ENCODE measurements around the gene FAM117B.

- TF ChIP-seq CTCF (IDR thresholded peaks at IDR 0.05; ENCODE audit: borderline replicate concordance, extremely low read depth, low read length, poor library complexity, severe bottlenecking) (no peak), EZH2 (IDR thresholded peaks at IDR 0.05; ENCODE audit: borderline replicate concordance, low read depth, low read length, severe bottlenecking) (no peak)
Observed at GRCh38 chr2:202758128-202758527, 123.4 kb downstream of the FAM117B start.
